Effector CD8-positive, alpha-beta T cell (primary cell): ENCODE results near the gene ERICH3.

Experiments
- DNase-seq: peaks from one replicate; lab custom pipeline; 2025; lab: John Stamatoyannopoulos, UW

The ERICH3 gene

DNA sequence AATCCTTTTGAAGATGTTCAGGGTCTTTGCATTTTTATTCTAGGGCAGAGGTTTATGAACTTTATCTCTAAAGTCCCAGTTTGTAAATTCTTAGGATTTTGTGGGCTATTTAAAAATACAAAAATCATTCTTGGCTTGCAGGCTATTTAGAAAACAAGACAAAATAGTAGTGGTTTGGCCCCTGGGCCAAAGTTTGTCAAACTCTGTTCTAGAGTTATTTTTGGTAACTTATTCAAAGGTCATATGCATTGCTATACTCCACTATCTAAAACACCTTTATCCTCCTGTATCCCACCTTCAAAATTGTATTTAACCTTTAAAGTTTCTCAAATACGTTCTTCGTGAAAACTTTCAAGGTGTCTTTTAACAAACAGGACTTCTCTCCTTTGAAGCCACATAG lies 85.7 kb downstream of the ERICH3 start:
- no peak for DNase-seq

- no peak for DNase-seq
Observed at GRCh38 chr1:74586253-74586897, 87.2 kb downstream of the ERICH3 start.

GRCh38 chr1:74584185-74584584 lies 89.4 kb downstream of the ERICH3 start:
- DNase-seq: no peak

DNA sequence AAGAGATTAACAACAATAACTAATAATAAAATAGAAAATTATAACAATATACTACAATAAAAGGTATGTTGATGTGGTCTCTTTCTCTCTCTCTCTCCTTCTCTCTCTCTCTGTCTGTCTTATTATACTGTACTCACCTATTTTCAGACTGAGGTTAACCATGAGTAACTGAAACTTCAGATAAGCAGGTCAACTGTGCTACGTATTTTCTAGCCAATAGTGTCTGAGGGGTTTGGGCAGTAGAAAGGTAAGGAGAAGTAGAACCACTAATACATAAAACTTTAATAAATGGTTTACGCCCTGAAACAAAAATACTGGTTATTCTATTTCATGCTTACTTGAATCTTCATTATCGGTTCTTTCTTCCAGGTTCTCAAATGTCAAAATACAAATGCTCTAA lies 90.2 kb downstream of the ERICH3 start:
- no peak for DNase-seq

- DNase-seq: no peak
Observed at GRCh38 chr1:74579425-74579824, 94.2 kb downstream of the ERICH3 start.

DNA sequence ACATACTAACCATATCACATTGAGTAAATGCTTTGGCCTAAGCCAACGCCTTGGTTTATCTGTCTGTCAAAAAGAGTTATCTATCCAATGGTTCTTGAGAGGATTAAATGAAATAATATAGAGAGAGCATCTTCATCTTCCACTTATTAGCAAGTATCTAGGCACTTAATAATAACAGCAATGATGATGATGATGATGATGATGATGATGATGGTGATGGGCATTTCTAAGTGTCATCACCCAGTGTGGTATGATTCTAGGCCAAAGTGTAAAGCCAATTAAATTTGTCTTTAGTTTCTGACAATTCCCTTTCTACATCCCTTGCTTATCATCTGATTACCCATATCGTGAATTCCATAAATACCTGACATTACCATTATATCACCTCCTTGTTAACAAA lies 95.5 kb downstream of the ERICH3 start:
- no peak for DNase-seq

GRCh38 chr1:74571891-74572290 lies 101.7 kb downstream of the ERICH3 start:
- no peak for DNase-seq

DNA sequence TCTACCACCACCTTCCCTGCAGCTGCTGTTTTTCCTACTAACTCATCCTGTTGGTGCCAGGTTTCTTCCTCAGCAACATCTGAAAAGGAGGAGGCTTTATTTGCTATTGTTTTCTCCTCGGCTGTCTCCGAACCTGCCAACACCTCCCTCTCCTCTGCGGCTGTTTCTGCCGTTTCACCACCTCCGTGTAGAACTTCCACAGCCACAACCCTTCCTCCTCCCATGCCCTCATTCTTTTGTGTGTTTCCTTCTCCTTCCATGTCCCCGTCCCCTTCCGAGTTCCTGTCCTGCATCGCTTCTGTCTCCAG lies 102.1 kb downstream of the ERICH3 start:
- no peak for DNase-seq

- DNase-seq: no peak
Observed at GRCh38 chr1:74570797-74571492, 102.6 kb downstream of the ERICH3 start.

- no peak for DNase-seq
Observed at GRCh38 chr1:74549932-74550331, 123.7 kb downstream of the ERICH3 start.

DNA sequence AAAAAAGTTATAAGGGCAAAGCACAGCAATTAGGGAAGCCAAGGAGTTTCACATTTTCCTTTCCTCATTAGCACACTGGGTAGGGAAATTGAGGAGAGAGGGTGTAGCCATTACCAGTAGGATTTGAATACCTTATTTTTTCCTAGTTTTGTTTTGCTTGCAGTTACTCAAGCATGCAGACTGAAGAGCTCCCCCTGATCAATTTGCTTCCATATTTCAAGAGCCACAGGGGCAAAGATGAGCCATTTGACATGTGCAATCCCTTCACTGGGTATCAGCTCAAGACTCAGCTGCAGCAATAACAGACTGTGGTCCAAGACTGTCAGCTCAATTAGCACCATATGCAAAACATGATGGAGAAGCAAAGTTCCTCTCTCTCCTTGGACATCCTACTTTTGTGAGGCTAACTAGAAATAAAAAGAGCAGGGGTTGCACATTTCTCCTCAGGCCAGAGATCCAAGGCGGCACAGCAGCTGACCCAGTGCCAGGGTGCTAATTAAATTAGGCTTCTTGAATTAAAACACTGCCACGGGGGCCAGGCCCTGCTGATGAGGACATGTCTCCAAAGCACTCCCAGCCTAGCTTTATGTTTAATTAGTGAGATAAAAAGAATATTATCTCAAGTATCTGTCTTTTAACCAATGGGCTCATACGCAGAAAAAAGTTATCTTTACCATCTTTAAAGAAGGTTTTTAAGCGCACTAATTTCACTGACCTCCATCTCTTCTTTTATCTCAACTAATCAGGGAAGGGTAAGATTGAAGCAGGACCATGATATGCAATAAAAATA lies 124.4 kb downstream of the ERICH3 start:
- DNase-seq: no peak

DNA sequence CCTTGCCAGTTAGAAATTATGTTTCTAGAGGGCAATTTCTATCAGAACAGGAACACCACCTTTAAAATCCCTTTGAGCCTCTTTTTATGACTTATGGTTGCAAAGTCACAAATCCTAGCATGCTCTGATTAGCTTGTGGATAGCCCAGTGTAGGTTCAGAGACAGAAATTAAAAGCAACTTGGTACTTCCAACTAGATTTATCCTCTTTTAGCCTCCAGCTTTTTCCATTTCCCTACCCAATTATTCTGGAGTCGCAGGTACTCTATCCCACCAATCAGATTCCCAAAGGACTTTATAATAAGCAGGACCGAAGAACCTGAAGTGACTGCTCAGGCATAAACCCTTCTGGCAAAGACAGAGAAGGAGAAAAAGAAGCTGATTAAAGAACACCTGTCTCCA lies 127.8 kb downstream of the ERICH3 start:
- DNase-seq: no peak

DNA sequence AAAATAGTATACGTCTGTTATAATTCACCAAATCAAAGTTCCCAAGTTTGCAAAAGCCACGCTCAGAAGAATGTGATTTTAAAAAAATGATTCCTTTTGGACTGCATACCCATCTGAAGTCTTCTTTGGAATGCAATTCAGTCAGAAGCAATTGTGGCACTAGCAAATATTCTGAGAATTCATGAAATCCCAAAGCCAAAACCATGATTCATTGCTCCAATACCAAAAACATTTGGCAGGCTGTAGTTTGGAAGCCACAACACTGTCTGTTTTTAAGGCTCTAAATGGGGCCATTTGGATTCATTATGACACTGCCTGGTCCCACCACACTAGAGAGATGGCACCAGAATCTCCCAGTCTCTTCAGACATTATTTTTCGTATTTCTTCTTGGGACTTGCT lies 139.4 kb downstream of the ERICH3 start:
- no peak for DNase-seq

GRCh38 chr1:74531796-74532195 lies 141.8 kb downstream of the ERICH3 start:
- no peak for DNase-seq

DNA sequence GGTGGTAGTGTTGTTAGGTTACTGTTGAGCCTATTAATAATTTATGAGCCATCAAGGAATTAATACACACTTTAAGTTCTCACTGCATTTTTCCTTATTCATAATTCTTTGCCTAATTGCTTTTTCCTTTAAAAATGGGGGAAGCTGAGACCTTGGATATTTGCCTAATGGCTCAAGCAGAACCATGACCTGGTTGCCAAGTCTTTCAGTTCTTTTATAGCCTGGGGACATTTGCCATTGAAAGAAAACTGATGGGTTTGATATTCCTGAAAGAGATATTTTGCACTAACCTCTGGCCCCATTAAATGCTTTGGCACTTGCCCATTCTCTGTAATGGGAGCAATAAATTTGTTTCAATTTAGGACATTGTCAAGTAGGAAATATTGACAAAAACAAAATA lies 142.7 kb downstream of the ERICH3 start:
- DNase-seq: no peak

DNA sequence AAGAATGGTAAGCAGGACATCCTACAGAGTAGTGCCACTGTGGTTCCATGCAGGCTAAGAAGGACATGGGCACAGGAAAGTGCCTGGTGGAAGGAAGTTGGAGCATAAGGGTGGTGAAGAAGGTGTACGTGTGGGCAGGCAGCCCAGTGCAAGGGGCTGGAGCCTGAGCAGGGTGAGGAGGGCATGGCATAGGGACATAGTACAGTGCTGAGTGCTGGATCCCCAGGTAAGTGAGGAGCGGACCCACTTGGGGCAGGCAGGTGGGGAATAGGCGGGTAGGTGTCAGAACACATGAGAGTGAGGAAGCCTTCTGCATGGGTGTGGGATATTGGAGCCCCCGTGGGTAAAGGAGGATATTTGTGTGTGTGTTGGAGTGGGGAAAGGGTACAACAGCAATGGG lies 145.5 kb downstream of the ERICH3 start:
- no peak for DNase-seq

GRCh38 chr1:74526708-74527107 lies 146.9 kb downstream of the ERICH3 start:
- DNase-seq: no peak

- DNase-seq: no peak
Observed at GRCh38 chr1:74523873-74524480, 149.6 kb downstream of the ERICH3 start.

DNA sequence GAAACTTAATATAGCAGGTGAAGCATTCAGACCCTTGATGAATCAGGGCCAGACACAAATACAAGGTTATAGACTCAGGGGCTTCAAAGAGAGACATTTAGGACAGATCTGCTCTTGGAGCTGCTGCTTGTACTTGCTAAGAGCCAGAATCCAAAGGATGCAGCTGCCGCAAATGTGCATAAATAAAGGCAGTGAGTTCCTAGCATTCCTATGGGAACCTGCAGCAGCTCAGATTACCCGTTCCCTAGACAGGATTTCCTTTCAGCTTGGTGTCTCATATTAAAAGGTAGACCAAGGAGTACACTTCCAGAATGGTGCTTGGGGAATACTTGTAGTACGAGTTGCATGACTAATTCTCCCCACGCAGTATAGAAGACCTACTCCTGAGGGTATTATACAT lies 151.4 kb downstream of the ERICH3 start:
- DNase-seq: no peak
